Stomach (tissue), 4 donors: Measurements from ENCODE around the gene IL32.

Experiments
- CTCF ChIP-seq, 7 experiments: fragments of 450-650 bp in 4 of 7; fragments of 200-600 bp in 3 of 7; sonication (generic) in 3 of 7; IDR thresholded peaks; one replicate each; pipeline ENCODE4 v1.5.1; 2016 to 2019; ENCODE audit warnings: antibody characterized with exemption in 7 of 7, control low read depth in 2 of 7, mild to moderate bottlenecking in 1 of 7
- EP300 ChIP-seq: sonication (generic); formaldehyde crosslinking; IDR thresholded peaks from one replicate; pipeline ENCODE4 v1.6.1; 2017; ENCODE audit warnings: antibody characterized with exemption
- POLR2A ChIP-seq, 4 donors: fragments of 450-650 bp; IDR thresholded peaks; one replicate each; pipeline ENCODE4 v1.6.1; 2016; ENCODE audit warnings: antibody characterized with exemption in 4 of 4, control low read depth in 2 of 4, mild to moderate bottlenecking in 1 of 4, moderate library complexity in 1 of 4
- POLR2AphosphoS5 ChIP-seq, 3 donors: sonication (generic); formaldehyde crosslinking; IDR thresholded peaks; one replicate each; pipeline ENCODE4 v1.6.1; 2016; ENCODE audit warnings: antibody characterized with exemption in 3 of 3

GRCh38 chr16:3089717-3090592, 24.5 kb downstream of the IL32 start:
- TF ChIP-seq CTCF (IDR thresholded peaks at IDR 0.05) (no peak), POLR2AphosphoS5 (IDR thresholded peaks at IDR 0.05) (no peak), POLR2A (IDR thresholded peaks at IDR 0.05) (no peak), EP300 (no peak)
